Measurements from ENCODE around the gene SLCO2B1. TPM values are rescaled to one million over a fixed set of nuclear protein-coding genes. Genes with fewer than 3 reads are reported as not detected.

The SLCO2B1 gene, protein sequence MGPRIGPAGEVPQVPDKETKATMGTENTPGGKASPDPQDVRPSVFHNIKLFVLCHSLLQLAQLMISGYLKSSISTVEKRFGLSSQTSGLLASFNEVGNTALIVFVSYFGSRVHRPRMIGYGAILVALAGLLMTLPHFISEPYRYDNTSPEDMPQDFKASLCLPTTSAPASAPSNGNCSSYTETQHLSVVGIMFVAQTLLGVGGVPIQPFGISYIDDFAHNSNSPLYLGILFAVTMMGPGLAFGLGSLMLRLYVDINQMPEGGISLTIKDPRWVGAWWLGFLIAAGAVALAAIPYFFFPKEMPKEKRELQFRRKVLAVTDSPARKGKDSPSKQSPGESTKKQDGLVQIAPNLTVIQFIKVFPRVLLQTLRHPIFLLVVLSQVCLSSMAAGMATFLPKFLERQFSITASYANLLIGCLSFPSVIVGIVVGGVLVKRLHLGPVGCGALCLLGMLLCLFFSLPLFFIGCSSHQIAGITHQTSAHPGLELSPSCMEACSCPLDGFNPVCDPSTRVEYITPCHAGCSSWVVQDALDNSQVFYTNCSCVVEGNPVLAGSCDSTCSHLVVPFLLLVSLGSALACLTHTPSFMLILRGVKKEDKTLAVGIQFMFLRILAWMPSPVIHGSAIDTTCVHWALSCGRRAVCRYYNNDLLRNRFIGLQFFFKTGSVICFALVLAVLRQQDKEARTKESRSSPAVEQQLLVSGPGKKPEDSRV
- total RNA-seq, result 0.12 and 1.2 TPM in 2 replicates

DNA sequence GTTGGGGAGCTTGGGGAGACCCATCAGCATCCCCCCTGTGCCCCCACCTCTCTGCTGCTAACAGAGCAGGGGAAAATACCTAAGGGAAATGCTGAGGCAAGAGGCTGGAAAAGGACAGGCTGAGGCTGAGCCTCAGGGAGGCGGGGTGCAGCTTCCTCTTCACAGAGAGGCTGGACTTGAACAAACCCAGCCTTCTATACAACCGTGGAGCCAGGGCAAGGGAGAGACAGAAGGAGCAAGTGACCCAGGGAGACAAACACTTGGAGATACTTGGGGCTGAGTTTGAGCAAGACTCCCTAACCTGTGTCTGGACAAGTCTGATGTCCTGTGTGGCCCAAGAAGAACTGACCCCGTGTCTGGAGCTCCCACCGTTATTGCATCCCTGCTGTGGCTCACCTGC is at the start of gene SLCO2B1:
Gene SLCO2B1, plus strand, starts transcription at position 229 of the 400 bp plus-strand sequence. CDS start 275 bp downstream, outside the sequence.

GRCh38 chr11:75240311-75241035 is 89.6 kb downstream of the SLCO2B1 start, which contains the start of gene TPBGL:
TPBGL (plus strand) TSS chr11:75240774; CDS start chr11:75241050, 276 bp downstream.

Other genes starting within 250 kb of the SLCO2B1 start
- gene XRRA1, start 202.0 kb upstream of the SLCO2B1 start, total RNA-seq, result 9.4 and 14.7 TPM in 2 replicates
- gene SPCS2, start 201.8 kb upstream of the SLCO2B1 start, total RNA-seq, result 23.1 and 48.4 TPM in 2 replicates
- gene NEU3, start 162.2 kb upstream of the SLCO2B1 start, total RNA-seq, result 6.9 and 7.7 TPM in 2 replicates
- gene OR2AT4, start 54.2 kb upstream of the SLCO2B1 start, total RNA-seq, result not detected in 2 replicates
- gene TPBGL, start 89.7 kb downstream of the SLCO2B1 start, total RNA-seq, result 0.11 TPM in 1 of 2 replicates, not detected in the other
- gene ARRB1, start 200.6 kb downstream of the SLCO2B1 start, total RNA-seq, result 3.0 and 3.2 TPM in 2 replicates
- 1,878 and 2,289 TPM in 2 replicates for gene RPS3, start 248.4 kb downstream of the SLCO2B1 start, total RNA-seq

All from uterine smooth muscle cell (primary cell).